Effector CD4-positive, alpha-beta T cell (primary cell): Measurements from ENCODE around the gene MINDY2.
"Not testable (repeated sequence)": the region's sequence is repeated elsewhere in the genome, so short reads cannot be mapped to it uniquely, and the experiment has no call there.

Experiments used
- DNase-seq: peaks from one replicate; pipeline ENCODE4 v3.0.0-alpha.2; 2020

The MINDY2 gene

DNA sequence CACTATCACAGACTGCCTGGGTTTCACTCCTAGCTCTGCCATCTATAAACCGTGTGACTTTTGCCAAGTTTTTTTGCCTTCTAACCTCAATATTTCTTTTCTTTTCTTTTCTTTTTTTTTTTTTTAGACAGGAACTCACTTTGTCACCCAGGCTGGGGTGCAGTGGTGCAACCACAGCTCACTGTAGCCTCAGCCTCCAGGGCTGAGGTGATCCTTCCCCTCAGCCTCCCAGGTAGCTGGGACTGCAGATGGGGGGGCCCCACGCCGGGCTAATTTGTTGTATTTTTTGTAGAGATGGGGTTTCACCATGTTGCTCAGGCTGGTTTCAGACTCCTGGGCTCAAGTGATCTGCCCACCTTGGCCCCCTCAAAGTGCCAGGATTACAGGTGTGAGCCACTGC is 18.4 kb upstream of the MINDY2 start:
- DNase-seq = no peak

DNA sequence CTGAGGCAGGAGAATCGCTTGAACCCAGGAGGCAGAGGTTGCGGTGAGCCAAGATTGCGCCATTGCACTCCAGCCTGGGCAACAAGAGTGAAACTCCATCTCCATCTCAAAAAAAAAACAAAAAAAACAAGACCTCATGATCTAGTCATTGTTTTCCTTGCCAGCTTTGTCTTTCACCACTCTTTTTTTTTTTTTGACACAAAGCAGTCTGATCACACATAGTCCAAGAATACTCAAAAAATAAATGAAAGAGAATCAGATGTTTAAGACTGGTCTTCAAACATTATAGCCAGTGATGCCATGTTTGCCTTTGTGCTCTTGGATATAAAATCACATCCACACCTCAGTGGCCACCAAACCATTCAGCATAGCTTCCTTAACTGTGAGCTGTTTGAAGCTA is 15.8 kb upstream of the MINDY2 start:
- no peak for DNase-seq

DNA sequence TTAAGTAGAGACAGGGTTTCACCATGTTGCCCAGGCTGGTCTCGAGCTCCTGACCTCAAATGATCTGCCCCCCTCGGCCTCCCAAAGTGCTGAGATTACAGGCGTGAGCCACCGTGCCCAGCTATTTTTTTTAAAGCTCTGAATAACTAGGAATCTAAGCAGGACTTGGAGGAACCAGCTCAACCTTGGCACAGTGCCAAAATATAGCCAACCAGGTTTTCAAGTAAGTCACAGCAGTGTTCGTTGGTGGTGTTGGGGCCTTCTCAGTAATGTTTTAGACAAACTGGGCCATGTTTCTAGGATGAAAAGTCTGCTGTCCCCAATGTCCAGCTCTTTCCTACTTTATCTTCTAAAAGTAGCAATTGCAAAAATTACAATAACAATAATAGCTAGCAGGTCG is 15.1 kb upstream of the MINDY2 start:
- DNase-seq = no peak

DNA sequence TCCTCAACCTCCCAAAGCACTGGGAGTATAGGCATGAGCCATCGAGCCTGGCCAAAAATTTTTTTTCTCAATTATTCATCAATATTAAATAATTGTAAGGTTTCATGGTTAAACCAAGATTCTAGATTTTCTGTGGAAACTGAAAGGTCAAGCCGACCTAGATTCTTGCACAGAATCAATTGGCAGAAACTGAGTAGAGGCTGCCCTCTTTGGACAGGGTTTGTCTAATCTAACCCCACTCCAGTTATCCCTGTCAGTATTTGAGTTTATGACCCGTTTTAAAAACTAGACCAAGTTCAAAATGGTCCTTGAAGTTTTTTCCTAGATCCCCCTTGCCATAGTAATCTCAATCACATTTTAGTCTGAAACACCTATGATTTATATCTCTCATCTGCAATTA is 13.0 kb upstream of the MINDY2 start:
- no peak for DNase-seq

DNA sequence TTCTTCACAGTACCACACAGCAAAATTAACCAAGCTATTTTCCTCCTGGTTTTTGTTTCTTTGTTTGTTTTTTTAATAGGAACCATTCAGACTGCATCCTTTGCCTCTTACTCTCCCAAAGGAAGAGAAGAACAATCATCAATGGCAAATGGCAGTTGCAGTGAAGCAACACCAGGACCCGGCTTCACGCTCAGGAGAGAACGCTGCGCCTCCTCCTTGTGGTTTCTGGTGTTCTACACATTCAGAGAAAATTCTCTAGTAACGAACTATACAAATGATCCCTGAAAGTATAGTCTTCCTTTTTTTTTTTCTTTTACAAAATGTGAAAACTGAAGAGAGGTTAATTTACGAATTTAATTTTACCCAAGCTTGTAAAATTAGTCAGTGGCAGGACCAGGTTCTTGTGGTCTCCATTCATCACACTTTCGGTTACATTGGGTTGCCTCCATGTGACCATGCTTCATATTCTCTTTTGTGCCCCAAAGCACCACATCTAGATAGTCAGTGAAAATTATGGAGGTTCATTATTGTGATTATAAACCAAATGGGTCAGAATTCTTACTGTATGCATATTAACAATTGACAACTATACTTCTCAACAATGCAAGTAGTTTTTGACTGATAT is 10.6 kb upstream of the MINDY2 start:
- DNase-seq = no peak

DNA sequence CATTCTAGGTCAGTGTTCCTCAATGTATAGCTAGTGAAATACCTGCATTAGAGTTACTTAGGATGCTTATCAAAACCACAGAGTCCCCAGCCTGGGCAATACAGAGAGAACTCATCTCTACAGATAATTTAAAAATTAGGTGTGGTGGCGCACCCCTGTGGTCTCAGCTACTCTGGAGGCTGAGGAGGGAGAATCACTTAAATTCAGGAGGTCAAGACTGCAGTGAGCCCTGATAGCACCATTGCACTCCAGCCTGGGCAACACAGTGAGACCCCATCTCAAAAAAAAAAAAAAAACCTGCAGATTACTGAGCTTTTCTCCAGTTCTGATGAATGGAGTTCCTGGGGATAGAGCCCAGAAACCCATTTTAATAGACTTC is 10.1 kb upstream of the MINDY2 start:
- no peak for DNase-seq

DNA sequence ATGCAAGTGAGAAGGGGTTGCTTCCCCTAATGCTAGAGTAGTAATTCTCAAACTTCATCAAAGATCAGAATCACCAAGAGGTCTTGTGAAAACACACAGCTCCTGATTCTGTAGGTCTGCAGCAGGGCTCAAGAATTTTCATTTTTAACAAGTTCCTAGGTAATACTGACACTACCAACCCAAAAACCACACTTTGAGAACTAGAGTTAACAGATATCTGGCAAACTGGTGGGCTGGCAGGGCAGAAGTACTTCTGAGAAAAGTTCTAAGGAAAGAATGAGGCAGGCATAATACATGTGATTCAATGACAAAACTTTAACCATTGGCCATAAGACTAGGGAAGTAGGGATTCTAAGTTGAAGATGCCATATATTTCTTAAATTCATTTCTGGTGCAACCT is 8.8 kb upstream of the MINDY2 start:
- DNase-seq = no peak

DNA sequence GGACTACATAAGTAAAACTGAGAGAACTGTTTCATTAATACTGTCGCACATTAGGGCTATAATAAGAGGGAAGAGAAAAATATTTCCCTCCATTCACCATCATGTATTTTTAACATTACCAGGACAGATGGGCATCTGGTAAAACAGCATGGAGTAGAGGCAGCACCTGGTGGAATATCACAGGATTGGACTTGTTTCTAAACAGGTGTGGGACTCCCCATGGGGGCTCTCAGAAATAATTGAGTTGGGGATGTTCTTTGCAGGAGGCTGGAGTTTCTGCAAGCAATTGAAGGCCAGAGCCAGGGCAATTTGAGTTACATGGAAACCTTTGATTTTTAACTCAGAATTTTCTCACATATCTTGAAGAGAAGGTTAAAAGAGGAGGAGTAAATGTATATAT is 8.4 kb upstream of the MINDY2 start:
- no peak for DNase-seq

DNA sequence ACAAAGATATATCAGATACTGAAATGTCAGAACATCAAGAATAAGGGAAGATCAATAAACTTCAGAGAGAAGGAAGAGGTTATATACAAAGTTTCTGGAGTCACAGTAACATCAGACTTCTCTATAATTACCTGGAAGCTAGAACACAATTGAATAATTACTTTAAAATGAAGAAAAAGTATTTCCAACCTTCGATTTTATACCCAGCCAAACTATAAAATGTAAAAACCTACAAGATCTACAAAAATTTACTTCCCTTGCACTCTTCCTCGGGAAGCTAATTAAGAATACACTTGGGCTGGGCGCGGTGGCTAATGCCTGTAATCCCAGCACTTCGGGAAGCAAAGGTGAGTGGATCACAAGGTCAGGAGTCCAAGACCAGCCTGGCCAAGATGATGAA is 6.6 kb upstream of the MINDY2 start:
- no peak for DNase-seq

DNA sequence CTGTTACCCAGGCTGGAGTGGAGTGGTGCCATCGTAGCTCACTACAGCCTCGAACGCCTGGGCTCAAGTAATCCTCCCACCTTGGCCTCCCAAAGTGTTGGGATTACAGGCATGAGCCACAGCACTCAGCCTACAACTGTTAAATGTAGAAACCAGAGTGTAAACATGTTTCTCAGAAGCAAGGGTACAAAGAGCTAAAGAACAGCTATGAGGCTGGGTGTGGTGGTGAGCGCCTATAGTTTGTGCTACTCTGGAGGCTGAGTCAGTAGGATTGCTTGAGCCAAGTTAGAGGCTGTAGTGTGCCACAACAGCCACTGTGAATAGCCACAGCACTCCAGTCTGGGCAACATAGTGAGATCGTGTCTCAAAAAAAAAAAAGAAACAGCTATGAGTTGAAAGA is 4.8 kb upstream of the MINDY2 start:
- no peak for DNase-seq

DNA sequence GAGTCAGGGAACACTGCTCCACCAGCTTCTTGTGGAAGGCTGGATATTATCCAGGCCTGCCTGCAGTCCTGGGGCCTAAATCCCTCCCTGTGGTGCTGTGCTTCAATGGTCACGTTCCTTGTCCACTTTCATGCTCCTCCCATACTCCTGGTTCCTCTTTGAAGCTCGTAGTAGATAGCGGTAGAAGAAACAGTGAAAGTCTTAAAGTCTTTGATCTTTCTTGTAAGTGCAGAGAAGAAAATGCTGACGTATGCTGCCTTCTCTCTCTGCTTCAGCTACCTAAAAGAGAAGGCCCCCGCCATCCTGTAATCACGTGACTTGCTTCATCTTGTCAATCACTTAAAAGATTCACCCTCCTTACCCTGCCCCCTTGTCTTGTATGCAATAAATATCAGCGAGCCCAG is 2.5 kb upstream of the MINDY2 start:
- not testable (repeated sequence) for DNase-seq

DNA sequence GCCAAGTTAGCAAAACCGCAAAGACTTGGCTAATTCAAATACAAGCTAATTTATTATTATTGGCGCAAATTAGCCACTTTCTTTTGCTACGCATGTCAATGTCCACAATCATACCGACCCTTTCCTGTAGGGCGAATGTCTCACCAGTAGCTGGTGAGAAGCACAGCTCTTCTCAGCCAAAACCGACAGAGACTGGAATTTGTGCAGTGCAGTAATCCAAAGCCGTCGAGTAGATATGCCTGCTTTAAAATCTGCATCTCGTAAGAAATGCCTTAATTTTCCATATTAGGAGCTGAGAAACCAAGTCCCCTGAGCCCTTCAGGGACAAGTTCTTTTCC is 614 bp upstream of the MINDY2 start:
- no peak for DNase-seq

DNA sequence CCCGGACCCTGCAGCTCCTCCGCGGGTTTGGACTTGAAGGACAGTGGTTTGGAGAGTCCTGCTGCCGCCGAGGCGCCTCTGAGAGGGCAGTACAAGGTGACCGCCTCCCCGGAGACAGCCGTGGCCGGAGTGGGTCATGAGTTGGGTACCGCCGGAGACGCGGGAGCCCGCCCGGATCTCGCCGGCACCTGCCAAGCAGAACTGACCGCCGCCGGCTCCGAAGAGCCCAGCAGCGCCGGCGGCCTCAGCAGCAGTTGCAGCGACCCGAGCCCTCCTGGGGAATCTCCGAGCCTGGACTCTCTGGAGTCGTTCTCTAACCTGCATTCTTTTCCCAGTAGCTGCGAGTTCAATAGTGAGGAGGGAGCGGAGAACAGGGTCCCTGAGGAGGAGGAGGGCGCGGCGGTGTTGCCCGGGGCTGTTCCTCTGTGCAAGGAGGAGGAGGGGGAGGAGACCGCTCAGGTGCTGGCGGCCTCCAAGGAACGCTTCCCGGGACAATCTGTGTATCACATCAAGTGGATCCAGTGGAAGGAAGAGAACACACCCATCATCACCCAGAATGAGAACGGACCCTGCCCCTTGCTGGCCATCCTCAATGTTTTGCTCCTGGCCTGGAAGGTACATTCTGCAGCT is 634 bp downstream of the MINDY2 start:
- DNase-seq = no peak

DNA sequence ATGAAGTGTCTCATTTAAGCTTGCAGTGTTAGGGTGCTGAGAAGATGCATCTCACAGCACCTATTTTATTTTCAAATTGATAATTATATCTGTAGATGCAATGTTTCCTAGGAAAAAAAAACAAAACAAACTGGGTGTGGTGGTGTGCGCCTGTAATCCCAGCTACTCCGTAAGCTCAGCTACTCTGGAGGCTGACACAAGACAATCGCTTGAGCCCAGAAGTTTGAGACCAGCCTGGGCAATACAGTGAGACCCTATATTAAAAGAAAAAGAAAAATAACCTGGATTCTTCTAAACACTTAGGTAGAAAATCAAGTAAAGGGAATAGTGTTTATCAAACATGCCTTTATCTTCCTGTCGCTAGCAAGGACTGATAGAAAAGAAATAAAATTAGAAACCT is 1.9 kb downstream of the MINDY2 start:
- DNase-seq = no peak

DNA sequence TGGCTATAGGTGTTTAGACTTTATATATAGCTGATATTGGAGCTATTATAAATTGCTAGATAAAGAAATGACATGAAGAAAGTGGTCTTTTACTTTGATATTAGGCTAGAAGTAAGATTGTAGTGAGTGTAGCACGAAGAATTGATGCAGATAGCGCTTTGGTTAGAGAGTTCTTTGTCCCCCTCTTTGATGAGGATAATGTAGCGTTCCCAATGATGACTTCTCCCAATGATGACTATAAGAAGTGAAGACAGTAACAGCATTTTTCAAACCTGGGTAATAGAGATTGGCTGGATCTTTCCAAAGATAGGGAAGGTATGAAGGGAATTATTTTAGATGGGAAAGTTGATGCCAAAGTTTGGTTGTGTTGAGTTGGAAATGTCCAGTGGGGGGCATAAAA is 4.3 kb downstream of the MINDY2 start:
- DNase-seq = no peak

DNA sequence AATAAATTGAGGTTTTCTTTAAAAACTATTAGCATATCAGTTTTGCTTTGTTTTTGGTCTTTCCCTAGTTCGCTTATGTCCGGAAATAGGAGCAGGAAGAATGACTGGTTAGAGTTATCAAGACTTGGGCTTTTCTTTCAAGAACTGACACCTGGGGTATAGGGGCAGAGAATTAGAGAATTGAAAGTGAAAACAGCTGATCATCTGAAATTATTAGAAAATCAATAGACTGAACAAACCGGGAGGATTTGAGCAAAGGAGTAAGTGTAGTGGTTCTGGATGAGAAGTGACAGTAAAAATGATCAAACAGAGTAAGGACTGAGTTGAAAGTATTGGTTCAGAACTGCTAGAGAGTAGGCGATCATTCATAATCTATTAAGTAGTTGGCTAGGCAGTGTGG is 6.0 kb downstream of the MINDY2 start:
- DNase-seq = no peak

DNA sequence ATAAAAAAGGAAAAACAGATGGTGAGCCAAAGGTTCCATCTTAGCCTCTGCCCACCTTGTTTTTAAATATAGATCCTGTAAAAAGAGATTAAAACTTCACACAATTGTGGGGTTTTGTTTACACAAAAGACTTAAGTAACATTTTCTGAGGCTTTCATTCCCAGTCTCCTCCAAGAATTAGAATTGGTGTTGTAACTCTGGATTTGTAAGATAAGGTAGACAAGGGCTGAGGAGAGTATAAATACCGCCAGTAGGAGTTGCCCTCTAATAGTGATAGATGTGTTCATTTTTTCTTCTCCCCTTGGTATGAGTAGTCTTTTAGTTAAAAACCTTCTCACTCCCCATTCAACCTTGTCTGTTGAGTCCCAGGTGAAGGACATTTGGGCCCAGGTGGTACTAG is 8.5 kb downstream of the MINDY2 start:
- no peak for DNase-seq

DNA sequence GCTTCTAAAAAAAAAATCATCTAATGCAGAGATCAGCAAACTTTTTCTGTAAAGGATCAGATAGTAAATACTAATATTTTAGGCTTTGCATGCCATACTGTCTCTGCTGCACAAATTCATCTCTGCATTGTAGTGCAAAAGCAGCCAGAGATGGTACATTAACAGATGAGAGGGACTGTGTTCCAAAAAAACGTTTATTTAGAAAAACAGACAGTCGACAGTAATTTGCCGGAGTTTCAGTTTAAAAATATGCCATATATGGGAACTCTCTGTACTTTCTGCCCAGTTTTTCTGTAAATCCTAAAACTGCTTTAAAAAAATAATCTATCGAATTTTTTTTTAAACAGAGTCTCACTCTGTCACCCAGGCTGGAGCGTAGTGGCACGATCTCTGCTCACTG is 14.3 kb downstream of the MINDY2 start:
- no peak for DNase-seq

DNA sequence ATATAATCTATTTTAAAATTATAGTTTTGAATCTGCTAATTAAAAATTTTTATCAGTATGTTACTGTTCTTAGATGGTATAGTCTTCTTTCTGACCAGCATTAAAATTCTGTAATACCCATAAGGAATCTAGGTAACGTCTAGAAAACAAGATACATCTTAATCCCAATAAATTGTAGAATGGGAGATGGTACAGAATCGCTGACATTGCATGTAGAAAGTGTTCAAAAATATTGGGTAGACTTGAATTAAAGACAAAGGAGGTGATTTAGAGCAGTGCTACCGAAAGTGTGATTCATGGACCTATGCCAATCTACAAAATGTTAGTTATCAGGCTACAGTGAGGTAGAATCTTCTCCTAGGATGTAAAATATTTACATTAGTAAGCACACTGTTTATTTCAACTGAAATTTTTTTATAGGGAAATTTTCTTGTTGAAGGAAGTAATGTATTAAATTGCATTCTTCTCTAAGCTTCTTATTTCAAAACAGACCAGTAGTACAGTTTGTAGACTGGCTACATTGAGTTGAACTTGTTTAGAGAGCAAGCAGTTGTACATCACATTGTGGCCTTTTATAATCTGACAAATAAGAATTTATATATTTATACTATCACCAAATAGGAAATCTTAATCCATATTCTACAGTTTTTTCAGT is 17.1 kb downstream of the MINDY2 start:
- no peak for DNase-seq

DNA sequence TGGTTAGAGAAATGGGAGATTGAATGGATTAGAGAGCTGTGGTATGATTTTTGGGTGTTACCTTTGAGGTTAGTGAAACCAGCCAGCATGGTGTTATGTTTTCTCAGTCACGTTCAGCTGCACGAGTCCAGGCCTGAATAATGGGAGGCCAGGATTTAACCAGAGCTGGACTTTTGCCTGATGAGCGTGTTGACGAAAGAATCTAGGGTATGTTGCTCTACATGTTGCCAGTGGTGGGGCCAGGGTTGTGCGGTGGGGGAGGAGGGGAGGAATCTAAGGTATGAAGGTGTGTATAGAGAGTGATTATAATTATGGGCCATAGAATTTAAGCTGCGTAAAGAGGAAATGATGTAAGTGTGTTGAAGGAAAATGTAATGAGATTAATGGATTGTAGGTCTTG is 22.8 kb downstream of the MINDY2 start:
- DNase-seq = no peak

DNA sequence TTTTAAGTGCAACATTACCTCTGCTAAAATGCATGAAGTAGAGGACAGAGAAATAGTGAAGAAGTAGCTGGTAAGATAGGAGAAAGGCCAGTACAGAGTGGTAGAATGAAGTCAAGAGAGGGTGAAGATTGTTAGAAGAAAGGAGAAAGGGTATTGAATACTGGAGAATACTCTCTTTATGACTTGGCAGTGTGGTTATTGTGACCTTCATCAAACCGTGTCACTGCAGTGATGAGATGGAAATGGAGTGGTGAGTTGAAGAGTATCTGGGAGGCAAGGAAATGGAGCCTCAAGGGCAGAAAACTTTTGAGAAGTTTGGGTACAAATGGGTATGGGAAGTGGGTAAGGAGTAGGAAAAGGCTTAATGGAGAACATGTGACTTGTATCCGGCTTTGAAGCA is 24.7 kb downstream of the MINDY2 start:
- no peak for DNase-seq

DNA sequence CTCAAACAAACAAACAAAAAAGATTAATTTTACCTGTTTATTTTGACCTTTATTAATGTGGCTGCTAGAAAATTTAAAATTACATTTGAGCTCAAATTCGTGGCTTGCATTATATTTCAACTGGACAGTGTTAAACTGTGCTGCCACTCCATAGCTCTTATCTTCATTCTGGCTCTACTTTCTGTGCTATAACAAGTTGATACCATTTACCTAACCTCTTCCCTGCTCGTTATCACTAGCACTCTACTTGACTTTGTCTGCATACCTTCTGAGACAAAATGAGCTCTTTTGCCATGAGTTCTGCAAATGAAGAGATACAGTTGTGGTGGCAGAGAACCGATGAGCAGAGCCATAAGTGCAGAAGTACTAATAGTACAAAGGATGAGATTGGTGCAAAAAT is 26.4 kb downstream of the MINDY2 start:
- no peak for DNase-seq

DNA sequence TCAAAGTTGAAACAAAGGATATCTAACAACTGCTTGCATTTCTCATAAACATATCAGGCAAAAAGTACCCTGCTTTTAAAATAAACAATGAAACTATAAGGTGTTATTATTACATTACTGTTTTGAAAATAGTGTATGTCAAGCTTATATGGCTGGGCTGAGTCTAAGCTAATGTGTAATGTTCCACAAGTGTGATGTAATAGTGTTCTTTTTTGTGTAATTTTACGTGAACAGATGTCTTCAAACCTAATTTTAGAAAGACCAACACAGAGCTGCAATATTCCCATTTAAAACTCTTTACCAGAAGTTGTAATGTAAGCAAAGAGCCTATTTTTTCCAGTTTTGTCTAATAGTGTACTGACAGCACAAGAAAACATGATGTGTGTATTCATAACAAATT is 34.0 kb downstream of the MINDY2 start:
- DNase-seq = no peak

DNA sequence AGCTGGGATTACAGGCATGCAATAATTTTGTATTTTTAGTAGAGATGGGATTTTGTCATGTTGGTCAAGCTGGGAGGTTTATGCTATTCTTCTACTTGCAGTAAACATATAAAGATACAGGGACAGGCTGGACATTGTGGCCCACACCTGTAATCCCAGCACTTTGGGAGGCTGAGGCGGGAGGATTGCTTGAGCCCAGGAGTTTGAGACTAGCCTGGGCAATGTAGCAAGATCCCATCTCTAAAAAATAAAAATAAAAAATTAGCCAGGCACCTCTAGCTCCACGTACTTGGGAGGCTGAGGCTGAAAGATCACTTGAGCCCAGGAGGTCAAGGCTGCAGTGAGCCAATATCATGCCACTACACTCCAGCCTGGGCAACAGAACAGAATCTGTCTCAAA is 52.2 kb downstream of the MINDY2 start:
- DNase-seq = not testable (repeated sequence)

DNA sequence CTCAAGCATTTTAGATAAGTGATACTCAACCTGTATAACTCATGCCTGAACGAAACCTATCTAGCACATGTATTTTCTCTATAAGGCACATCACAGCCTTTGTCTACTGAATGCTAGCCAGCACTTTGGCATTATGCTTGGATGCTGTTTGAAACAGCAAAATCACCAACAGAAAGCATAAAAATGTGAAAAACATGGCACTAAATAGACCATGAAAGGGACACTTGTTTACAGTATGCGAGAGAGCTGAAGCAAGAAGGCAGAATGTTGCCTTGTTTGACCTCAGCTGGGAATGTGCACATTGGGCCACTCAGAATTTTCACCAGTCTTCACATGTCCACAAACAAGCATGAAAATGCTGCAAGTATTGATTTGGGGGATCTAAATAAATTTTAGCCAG is 59.5 kb downstream of the MINDY2 start:
- no peak for DNase-seq
